Left renal pelvis (tissue), 4 donors: ENCODE data around the gene CDKAL1. TPM values are rescaled to one million over a fixed set of nuclear protein-coding genes. Genes with fewer than 3 reads are reported as not detected.
"Not testable (repeated sequence)": the region's sequence is repeated elsewhere in the genome, so short reads cannot be mapped to it uniquely, and the experiment has no call there.

ENCODE experiments used
- DNase-seq, 4 donors: peaks; one replicate each; pipeline ENCODE4 v3.0.0-alpha.2; 2013; ENCODE audit warnings: low read depth in 4 of 4, low spot score in 3 of 4
- polyA plus RNA-seq, 4 donors: library from polyadenylated mRNA; unstranded; fragments of 120-200 nt; gene quantifications; one replicate each; pipeline ENCODE4 v1.2.1, GENCODE V29; 2013; ENCODE audit not compliant: insufficient read length in 4 of 4

The CDKAL1 gene
- polyA plus RNA-seq, 4 donors: 14.7 to 20.4 (median 19.6) TPM

DNA sequence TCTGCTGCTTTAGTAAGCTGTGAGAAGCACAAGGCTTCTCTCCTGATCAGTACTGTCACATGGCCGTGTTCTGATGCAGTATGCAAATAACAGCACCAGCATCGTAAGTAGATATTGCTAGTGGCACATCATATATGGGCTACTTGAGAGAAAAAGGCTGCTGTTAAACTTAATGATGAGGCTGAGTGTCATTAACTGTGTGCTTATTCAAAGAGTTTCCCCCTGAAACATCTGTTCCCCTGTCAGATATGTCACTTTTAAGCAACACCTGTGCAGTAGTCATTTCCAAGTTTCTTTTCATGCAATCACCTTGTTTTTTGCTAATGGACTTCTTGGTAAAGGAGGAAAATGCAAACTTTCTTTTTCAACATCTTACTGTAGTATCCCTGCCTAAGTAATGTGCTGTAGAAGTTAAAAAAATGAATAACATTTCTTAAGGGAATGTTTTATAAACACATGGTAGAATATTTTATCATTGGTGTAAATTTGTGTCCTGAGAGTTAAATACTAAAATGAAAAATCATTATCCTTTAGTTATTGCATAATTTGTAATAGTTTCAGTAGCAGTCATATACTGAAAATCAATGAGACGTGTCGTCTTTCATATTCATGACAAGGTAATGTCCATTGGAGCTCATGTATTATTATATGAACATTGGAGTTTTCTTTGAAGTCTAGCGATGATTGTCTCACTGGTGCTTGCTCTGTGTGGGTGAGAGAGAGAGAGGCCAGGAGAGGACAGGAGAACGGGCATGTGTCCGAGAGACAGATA is 366.3 kb downstream of the CDKAL1 start:
- DNase-seq: no peak

DNA sequence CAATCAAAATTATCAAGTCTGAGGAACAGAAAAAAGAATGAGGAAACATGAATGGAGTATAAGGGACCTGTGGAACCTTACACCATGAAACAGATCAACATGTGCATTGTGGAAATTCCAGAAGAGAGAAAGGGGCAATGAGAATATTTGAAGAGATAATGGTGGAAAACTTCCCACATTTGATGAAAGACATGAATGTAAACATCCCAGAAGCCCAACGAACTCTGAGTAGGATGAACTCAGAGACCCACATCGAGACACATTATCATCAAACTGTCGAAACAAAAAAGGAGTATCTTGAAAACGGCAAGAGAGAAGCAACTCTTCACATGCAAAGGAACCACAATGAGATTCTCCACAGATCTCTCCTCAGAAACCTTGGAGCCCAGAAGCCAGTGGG is 371.1 kb downstream of the CDKAL1 start:
- DNase-seq: no peak

- no peak for DNase-seq
These were observed 372.7 kb downstream of the CDKAL1 start for GRCh38 chr6:20906945-20907344.

DNA sequence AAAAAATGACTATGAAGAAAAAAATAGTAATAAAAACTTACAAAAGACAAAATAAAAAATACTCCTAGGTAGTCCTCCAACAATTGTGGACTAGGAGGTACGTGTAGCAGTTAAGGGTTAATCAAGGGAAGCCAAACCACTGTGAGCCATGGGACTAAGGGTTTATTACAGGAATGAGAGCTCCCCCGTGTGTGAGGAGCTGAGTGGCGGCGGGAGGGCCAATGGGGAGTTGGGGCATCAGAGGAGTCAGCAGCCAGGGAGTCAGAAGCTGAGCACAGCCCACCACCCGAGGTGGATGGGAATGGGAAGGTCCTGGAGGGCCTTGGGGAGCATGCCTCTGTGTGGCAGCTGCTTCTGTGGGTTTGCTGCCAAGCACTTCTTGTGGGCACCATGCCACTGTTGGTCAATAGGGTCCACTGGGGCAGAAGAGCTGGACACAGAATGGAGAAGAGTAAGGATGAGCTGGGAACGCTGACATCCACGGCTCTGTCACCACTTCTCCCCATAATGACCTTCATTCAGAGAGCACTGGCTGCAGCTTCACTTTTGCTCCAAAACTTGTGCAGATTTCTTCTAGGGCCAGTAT is 373.3 kb downstream of the CDKAL1 start:
- no peak for DNase-seq

DNA sequence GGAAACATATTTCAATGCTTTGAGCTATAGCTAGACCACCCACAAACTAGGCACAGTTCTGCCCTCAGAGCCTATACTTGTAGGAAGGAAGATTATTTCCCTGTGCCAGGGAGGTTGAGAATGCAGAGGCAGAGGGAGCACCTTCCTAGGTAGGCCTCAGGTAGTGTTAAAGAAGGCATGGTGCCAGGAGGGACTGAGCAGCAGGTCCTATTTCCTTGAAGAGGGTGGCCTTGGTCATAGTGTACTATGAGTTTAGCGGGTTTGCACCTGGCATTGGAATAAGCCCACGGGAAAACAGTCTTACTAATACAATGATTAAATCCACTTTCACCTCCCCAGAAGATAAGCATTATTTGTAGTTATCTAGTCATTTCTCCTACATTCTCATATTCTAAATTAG is 375.4 kb downstream of the CDKAL1 start:
- no peak for DNase-seq

DNA sequence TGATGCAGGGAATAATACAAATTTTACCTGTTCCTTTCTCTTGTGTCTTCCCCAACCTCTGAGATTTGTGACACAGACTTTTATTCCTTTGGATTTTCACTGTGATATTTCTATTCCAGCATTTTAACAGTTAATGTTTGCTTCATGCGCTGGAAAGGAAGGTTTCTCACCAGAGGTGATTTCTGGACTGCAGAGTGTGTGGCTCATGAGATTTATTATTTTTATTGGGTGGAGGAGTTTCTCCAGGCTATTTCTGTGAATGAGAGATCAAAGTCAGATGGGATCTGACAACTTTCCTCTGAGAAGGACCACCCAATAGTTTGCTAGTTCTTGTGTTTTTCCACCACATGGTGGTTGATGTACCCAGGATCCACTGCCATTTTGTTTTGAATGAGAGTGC is 377.5 kb downstream of the CDKAL1 start:
- peak in 1 of 4 donors; percentile 22 for DNase-seq

- DNase-seq: no peak
These were observed 380.9 kb downstream of the CDKAL1 start for GRCh38 chr6:20915156-20915555.

- DNase-seq: no peak
These were observed 381.4 kb downstream of the CDKAL1 start for GRCh38 chr6:20915626-20916025.

DNA sequence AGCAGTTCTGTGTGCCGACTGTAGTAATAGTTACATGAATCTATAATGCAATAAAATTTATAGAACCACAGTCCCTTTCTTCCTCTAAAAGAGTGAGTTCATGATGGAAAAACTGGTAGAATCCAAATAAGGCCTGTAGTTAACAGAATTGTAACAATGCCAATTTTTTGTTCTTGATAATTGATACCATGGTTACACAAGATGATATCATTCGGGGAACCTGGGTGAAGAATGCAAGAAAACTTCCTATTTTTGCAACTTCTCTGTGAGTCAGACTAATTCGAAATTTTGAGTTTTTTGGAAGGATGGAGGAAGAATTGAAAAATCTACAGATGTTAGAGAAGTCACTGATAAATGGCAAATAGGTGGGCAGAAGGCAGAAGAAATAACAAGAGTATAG is 381.8 kb downstream of the CDKAL1 start:
- no peak for DNase-seq

DNA sequence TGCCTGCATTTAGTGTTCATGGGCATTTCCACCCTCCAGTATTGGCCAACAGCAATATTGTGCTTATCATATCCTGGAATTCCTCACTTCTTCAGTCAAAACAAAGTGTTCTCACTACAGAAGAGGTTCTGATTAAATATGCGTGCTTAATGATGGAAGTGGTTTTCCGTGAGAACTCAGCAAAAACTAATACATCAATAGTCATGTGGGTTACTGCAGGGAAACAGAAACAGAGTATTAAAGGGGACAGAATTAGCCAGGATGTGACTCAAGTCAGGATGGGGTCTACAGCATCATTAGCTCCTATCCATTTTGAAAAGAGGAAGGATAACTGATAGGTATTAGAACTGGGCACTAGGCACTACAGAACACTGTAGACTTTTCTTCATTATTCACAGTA is 384.6 kb downstream of the CDKAL1 start:
- no peak for DNase-seq

GRCh38 chr6:20919677-20920385 is 385.6 kb downstream of the CDKAL1 start:
- no peak for DNase-seq

DNA sequence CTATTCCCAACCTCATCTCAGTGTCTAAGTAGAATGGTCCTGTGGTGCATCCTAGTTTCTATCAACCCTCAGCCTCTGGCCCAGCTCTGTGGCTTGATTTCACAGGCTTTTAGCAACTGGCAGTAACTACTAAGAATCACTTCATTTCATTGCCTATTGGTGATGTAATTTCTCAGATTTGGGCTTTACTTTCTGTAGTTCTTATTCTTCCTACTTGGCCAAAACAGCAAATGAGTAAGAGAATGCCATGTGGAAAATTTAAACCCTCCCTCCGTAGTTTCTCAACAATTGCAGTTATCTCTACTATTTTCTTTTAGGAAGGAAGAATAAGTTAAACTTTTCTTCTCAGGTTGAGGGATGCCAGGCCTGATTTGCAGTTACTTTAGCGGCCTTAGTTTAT is 387.3 kb downstream of the CDKAL1 start:
- DNase-seq: no peak

GRCh38 chr6:20922743-20923142 is 388.5 kb downstream of the CDKAL1 start:
- DNase-seq: no peak

GRCh38 chr6:20924094-20924493 is 389.8 kb downstream of the CDKAL1 start:
- DNase-seq: not testable (repeated sequence)

- DNase-seq: no peak
These were observed 390.8 kb downstream of the CDKAL1 start for GRCh38 chr6:20924911-20925543.

GRCh38 chr6:20927130-20927860 is 393.0 kb downstream of the CDKAL1 start:
- peak in 1 of 4 donors; percentile 29 for DNase-seq

GRCh38 chr6:20929283-20929682 is 395.0 kb downstream of the CDKAL1 start:
- DNase-seq: no peak

DNA sequence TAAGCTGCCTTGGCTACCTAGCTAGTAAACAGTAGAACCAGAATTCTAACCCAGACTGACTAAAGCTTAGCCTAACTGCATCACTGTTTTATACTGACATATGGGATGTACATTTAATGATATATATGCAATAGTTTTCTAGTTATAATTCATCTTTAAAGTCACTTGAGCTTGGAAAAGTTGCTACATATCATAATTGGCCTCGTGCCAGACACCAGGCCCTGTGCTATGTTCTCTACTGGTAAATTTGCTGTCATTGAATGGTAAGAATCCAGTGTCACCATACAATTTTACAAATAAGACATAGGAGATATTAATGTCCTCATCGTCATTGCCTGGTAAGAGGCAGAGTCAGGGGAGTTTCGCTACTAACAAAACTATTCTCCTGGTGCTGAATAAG is 396.8 kb downstream of the CDKAL1 start:
- DNase-seq: no peak

GRCh38 chr6:20931772-20932171 is 397.5 kb downstream of the CDKAL1 start:
- DNase-seq: no peak

GRCh38 chr6:20932284-20932683 is 398.0 kb downstream of the CDKAL1 start:
- no peak for DNase-seq
